ENCODE data around the gene KDM3B.
"Not testable (repeated sequence)": the region's sequence is repeated elsewhere in the genome, so short reads cannot be mapped to it uniquely, and the experiment has no call there.

Gene KDM3B

DNA sequence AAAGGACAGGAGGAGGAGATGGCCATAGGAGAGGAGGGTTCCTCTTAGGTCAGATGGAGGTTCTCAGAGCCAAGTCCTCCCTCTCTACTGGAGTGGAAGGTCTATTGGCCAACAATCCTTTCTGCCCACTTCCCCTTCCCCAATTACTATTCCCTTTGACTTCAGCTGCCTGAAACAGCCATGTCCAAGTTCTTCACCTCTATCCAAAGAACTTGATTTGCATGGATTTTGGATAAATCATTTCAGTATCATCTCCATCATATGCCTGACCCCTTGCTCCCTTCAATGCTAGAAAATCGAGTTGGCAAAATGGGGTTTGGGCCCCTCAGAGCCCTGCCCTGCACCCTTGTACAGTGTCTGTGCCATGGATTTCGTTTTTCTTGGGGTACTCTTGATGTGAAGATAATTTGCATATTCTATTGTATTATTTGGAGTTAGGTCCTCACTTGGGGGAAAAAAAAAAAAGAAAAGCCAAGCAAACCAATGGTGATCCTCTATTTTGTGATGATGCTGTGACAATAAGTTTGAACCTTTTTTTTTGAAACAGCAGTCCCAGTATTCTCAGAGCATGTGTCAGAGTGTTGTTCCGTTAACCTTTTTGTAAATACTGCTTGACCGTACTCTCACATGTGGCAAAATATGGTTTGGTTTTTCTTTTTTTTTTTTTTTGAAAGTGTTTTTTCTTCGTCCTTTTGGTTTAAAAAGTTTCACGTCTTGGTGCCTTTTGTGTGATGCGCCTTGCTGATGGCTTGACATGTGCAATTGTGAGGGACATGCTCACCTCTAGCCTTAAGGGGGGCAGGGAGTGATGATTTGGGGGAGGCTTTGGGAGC lies 115.9 kb downstream of the KDM3B start:
- no peak for TF ChIP-seq ZNF274 (IDR thresholded peaks at IDR 0.05; ENCODE audit: low read depth, low read length)
- H3K4me3 ChIP-seq (ENCODE audit: low read length) = no peak overlapping the region

DNA sequence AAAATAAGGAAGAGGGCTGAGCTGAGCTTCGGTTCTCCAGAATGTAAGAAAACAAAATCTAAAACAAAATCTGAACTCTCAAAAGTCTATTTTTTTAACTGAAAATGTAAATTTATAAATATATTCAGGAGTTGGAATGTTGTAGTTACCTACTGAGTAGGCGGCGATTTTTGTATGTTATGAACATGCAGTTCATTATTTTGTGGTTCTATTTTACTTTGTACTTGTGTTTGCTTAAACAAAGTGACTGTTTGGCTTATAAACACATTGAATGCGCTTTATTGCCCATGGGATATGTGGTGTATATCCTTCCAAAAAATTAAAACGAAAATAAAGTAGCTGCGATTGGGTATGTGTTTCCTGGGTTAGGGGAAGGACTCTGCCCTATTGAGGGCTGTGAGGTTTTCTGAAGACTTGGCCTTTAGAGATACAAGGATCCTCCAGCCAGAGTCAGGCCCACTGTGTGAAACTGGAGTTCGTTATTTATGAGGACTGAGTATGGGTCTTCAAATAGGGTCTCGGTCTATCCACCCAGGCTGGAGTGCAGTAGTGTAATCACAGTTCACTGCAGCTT lies 116.6 kb downstream of the KDM3B start:
- no peak overlapping the region for H3K4me3 ChIP-seq (ENCODE audit: low read length)
- TF ChIP-seq ZNF274 (IDR thresholded peaks at IDR 0.05; ENCODE audit: low read depth, low read length) = no peak

DNA sequence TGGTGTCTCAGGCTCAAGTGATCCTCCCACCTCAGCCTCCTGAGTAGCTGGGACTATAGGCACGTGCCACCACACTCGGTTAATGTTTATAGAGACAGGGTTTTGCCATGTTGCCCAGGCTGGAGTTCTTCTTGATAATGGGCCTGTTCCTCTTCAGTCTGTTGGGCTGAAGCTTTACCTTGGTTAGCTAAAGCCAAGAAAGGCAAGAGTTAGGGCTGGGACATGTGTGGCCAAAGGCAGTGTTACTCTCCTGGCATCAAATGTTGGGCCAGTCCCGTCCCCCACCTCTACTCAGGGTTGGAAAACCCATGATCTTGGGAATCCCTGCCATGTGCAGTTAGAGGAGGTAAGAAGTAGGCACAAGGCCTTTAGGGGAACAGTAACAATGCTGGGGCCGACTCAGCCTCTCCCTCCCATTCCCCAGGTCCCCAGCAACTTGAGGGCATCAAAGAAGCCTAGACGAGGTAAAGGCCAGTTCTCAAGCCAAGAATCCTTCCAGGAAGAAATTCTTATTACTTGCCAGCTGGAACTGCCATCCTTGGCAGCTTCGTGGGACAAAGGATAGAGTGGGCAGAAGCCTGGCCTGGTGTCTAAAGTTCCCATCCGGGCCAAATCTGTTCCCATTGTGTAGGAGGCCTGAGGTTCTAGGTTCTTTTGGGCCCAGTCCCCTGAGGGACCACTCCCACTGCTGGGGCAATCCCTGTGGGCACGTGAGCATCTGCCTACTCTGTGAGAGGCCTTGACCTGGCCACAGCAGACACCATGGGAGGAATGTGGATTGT lies 117.2 kb downstream of the KDM3B start:
- no peak overlapping the region for H3K4me3 ChIP-seq (ENCODE audit: low read length)
- TF ChIP-seq ZNF274 (IDR thresholded peaks at IDR 0.05; ENCODE audit: low read depth, low read length) = no peak

DNA sequence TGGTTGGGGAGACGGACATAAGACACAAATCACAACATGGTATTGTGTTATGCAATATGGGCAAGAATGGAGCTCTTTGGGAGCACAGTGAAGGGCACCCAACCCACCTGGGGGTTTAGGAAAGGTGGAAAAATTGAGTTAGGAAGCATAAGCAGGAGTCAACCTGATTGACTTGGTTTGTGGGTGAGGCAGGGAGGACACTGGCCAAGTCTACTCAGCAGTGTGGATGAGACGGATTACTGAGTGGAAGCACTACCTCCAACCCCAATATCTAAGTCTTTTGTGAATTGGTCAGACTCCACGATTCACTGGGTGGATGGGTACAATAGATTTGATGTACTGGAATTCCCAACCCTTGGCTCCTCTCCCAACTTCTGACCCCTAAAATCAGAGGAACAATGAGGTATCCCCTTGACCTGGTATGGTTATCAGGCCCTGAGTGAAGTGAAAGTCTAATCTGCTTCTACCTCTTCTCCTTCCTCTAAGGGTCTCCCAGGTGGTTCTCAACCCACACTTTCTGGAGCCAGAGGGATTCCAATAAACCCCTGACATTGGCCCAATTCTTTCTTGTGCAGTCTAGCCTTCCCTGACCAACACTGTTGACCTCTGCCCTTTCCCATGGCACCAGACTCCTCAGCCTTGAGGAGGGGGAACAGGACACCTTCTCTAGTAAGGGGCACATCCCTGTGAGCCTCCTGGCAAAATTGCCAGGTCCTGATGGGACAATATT lies 118.0 kb downstream of the KDM3B start:
- TF ChIP-seq ZNF274 (IDR thresholded peaks at IDR 0.05; ENCODE audit: low read depth, low read length) = no peak
- H3K4me3 ChIP-seq (ENCODE audit: low read length) = no peak overlapping the region

DNA sequence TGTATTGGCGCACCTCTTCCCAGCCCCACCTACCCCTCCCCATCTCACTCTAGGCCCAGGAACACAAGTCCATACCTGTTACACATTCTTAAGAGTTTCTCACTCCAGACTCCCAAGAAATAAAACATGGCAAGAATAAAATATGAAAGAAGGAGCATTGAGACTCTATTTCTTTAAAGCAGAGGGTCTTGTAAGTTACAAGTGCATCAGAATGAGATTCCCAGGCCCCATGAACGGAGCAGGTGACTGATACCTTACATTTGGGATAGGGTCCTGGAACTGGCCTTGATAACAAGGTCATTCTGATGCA lies 118.5 kb downstream of the KDM3B start:
- TF ChIP-seq ZNF274 (IDR thresholded peaks at IDR 0.05; ENCODE audit: low read depth, low read length) = no peak
- no peak overlapping the region for H3K4me3 ChIP-seq (ENCODE audit: low read length)

DNA sequence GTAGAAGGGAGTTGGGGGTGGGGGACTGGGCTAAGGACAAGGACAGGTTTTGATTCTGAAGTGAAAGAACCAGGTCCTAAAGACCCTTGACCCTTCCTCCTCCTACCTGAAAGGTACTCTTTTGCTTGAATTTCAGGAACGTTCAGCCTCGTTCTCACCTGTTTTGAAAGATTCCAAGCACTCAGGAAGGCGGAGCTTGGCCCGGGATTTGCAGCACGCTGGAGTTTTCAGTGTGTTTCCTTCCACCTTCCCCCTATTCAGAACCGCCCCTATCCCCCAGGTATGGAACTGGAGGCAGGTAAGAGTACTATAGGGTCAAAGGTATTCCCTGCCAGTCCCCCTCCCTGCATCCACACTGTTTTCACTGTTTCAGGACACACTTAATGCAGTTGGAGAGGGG lies 119.9 kb downstream of the KDM3B start:
- TF ChIP-seq ZNF274 (IDR thresholded peaks at IDR 0.05; ENCODE audit: low read depth, low read length) = no peak
- no peak overlapping the region for H3K4me3 ChIP-seq (ENCODE audit: low read length)

DNA sequence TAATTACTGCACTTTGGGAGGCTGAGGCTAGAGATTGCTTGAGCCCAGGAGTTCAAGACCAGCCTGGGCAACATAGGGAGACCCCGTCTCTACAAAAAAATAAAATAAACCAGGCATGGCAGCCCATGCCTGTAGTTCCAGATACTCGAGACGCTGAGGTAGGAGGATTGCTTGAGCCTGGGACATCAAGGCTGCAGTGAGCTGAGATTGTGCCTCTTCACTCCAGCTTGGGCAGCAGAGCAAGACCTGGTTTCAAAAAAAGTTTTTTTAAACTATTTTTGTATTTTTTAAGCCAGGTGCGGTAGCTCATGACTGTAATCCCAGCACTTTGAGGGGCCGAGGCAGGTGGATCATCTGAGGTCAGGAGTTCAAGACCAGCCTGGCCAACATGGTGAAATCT lies 120.7 kb downstream of the KDM3B start:
- not testable (repeated sequence) for H3K4me3 ChIP-seq (ENCODE audit: low read length)

DNA sequence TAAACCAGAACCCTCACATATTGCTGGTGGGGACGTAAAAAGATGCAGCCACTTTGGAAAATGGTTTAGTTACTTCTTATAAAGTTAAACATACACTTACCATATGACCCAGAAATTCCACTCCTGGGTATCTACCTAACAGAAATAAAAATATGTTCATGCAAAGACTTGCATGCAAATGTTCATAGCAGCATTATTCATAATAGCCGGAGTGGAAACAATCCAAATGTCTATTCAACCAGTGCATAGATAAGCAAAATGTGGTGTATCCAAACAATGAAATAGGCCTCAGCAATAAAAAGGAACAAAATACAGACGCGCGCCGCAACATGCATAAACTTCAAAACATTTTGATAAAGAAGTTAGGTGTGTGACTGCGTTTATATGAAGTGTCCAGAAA lies 124.4 kb downstream of the KDM3B start:
- H3K4me3 ChIP-seq (ENCODE audit: low read length) = no peak overlapping the region
- no peak for TF ChIP-seq ZNF274 (IDR thresholded peaks at IDR 0.05; ENCODE audit: low read depth, low read length)

DNA sequence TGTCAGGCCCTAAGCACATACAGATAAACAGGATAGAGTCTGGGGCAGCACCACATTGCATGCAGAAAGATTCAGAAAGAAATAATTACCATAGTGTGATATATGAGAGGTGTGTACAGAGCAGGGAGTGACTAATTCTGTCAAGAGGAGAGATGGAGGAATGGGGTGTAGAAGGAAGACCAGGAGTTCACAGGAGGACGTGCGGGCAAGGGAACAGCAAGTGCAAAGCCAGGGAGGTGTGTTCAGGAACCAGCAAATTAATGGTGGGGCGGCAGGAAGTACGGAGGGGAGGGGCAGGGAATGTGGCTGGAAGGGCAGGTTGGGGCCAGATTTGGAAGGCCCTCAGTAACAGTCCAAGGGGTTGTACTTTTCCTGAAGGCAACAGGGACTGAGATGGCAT lies 130.2 kb downstream of the KDM3B start:
- TF ChIP-seq ZNF274 (IDR thresholded peaks at IDR 0.05; ENCODE audit: low read depth, low read length) = no peak
- no peak overlapping the region for H3K4me3 ChIP-seq (ENCODE audit: low read length)
